Cerebellar nuclear complex (tissue), 1 donor: Measurements from ENCODE around the gene TATDN2.
"Not testable (repeated sequence)": the region's sequence is repeated elsewhere in the genome, so short reads cannot be mapped to it uniquely, and the experiment has no call there.

Experiments used
- DNase-seq, 2 experiments: peaks; one replicate each; lab custom pipeline; 2025; lab: John Stamatoyannopoulos, UW

TATDN2 gene

GRCh38 chr3:10238345-10239183 is 9.7 kb upstream of the TATDN2 start:
- no peak for DNase-seq

- no peak for DNase-seq
Observed at GRCh38 chr3:10240799-10241198, 7.5 kb upstream of the TATDN2 start.

GRCh38 chr3:10242182-10243065 is 5.8 kb upstream of the TATDN2 start:
- no peak for DNase-seq

GRCh38 chr3:10244009-10244408 is 4.2 kb upstream of the TATDN2 start:
- DNase-seq: no peak

GRCh38 chr3:10245081-10245712 is 3.1 kb upstream of the TATDN2 start:
- DNase-seq: no peak

GRCh38 chr3:10247679-10248183 is 528 bp upstream of the TATDN2 start:
- no peak for DNase-seq

- no peak for DNase-seq
Observed at GRCh38 chr3:10248984-10249748, 907 bp downstream of the TATDN2 start.

- DNase-seq: no peak
Observed at GRCh38 chr3:10249833-10250232, 1.6 kb downstream of the TATDN2 start.

- DNase-seq: no peak
Observed at GRCh38 chr3:10251006-10251405, 2.7 kb downstream of the TATDN2 start.

- no peak for DNase-seq
Observed at GRCh38 chr3:10253731-10254130, 5.5 kb downstream of the TATDN2 start.

GRCh38 chr3:10255835-10256234 is 7.6 kb downstream of the TATDN2 start:
- DNase-seq: no peak

GRCh38 chr3:10259036-10259435 is 10.8 kb downstream of the TATDN2 start:
- no peak for DNase-seq

- no peak for DNase-seq
Observed at GRCh38 chr3:10259798-10260197, 11.5 kb downstream of the TATDN2 start.

- no peak for DNase-seq
Observed at GRCh38 chr3:10260211-10260701, 12.0 kb downstream of the TATDN2 start.

- no peak for DNase-seq
Observed at GRCh38 chr3:10262027-10262426, 13.8 kb downstream of the TATDN2 start.

- no peak for DNase-seq
Observed at GRCh38 chr3:10263646-10264363, 15.5 kb downstream of the TATDN2 start.

GRCh38 chr3:10265833-10266232 is 17.6 kb downstream of the TATDN2 start:
- no peak for DNase-seq

- not testable (repeated sequence) for DNase-seq
Observed at GRCh38 chr3:10266936-10267335, 18.7 kb downstream of the TATDN2 start.

- DNase-seq: no peak
Observed at GRCh38 chr3:10268116-10268515, 19.9 kb downstream of the TATDN2 start.

GRCh38 chr3:10268930-10269329 is 20.7 kb downstream of the TATDN2 start:
- DNase-seq: no peak

- DNase-seq: no peak
Observed at GRCh38 chr3:10269443-10269842, 21.2 kb downstream of the TATDN2 start.
